ENCODE data around the gene BDH1.

- TF ChIP-seq CTCF (IDR thresholded peaks at IDR 0.05; ENCODE audit: poor library complexity, severe bottlenecking) = no peak
- no peak for TF ChIP-seq EZH2 (IDR thresholded peaks at IDR 0.05; ENCODE audit: borderline replicate concordance, insufficient read depth, low read length, poor library complexity, severe bottlenecking)
- no peak for TF ChIP-seq EP300 (conservative IDR thresholded peaks at IDR 0.05; ENCODE audit: poor library complexity, severe bottlenecking)
- TF ChIP-seq RAD21 (conservative IDR thresholded peaks at IDR 0.05) = no peak
- no peak for TF ChIP-seq POLR2AphosphoS5 (IDR thresholded peaks at IDR 0.05)
- TF ChIP-seq TAF1 (IDR thresholded peaks at IDR 0.05; ENCODE audit: low read depth) = no peak
- no peak for TF ChIP-seq REST (IDR thresholded peaks at IDR 0.05; ENCODE audit: borderline replicate concordance)
These were observed 95.8 kb downstream of the BDH1 start for GRCh38 chr3:197460002-197460401.
